ENCODE measurements around the gene ARHGAP32. TPM values are rescaled to one million over a fixed set of nuclear protein-coding genes. Genes with fewer than 3 reads are reported as not detected.

ARHGAP32 gene
- total RNA-seq, 1 experiment from 2014 or later, result 27.8 TPM

DNA sequence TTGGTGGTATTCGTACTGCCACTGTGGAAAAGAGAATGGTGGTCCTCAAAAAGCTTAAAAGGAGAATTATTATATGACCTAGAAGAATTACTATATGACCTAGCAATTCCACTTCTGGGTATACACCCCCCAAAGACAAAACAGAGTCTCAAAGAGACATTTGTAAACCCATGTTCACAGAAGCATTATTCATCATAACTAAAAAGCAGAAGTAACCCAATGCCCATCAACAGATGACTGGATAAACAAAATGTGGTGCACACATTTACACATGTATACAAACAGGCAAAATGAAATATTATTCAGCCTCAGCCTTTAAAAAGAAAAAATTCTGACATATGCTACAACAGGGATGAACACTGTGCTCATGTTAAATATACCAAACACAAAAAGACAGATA, 89.4 kb downstream of the ARHGAP32 start:
- Histone ChIP-seq H3K4me3 (replicated peaks in 1 of 2; ENCODE audit: low read depth in 1 of 2, low read length in 2 of 2) (no peak overlapping the region), H3K27me3 (ENCODE audit: insufficient read depth, low read length) (no peaks in the 10 kb centered on the region), H2AFZ (ENCODE audit: low read depth, low read length, poor library complexity, severe bottlenecking) (no peak overlapping the region), H3K36me3 (ENCODE audit: control insufficient read depth in 1 of 2, insufficient read depth in 2 of 2, low read length in 2 of 2) (0 out of 4 replicates have a peak, but pooled peaks cover 0 to 3% of the 10 kb centered on the region in 2 experiments), H3K4me1 (ENCODE audit: control insufficient read depth in 1 of 2, insufficient read depth in 2 of 2, low read length in 2 of 2) (no peaks in the 10 kb centered on the region), H3K4me2 (ENCODE audit: low read length) (no peak overlapping the region), H3K79me2 (ENCODE audit: insufficient read depth, low read length) (no peaks in the 10 kb centered on the region), H3K9me3 (ENCODE audit: control insufficient read depth in 1 of 2, insufficient read depth in 1 of 2, low read depth in 1 of 2, low read length in 2 of 2) (peaks cover 4 to 6% of the 10 kb centered on the region in 2 experiments; a peak in 1 of 4 replicates), H3K27ac (ENCODE audit: low read depth, low read length) (no peak overlapping the region), H4K20me1 (ENCODE audit: insufficient read depth) (no peaks in the 10 kb centered on the region), H3K9me2 (ENCODE audit: insufficient read depth) (no peaks in the 10 kb centered on the region), H3K9ac (ENCODE audit: low read length) (no peak overlapping the region)
- CTCF ChIA-PET, result no interaction called here
- POLR2A ChIA-PET, result no interaction called here
- TF ChIP-seq FOSL1 (IDR thresholded peaks at IDR 0.05; ENCODE audit: low read depth) (no peak), POLR2AphosphoS5 (IDR thresholded peaks at IDR 0.05; ENCODE audit: low read depth, low read length) (no peak), EZH2 (IDR thresholded peaks at IDR 0.05) (no peak), YY1 (IDR thresholded peaks at IDR 0.05; ENCODE audit: extremely low read depth, insufficient replicate concordance, low read depth, low read length) (no peak), SRF (IDR thresholded peaks at IDR 0.05; ENCODE audit: low read depth) (no peak), CEBPB (IDR thresholded peaks at IDR 0.05; ENCODE audit: low read depth) (no peak)
- DNase-seq (ENCODE audit: low read depth, low spot score) (no peak), ATAC-seq (no peak)
- RAD21 ChIA-PET (ENCODE audit: low non-redundant PET in 1 of 2, low total read pairs in 2 of 2, uncharacterized antibody in 2 of 2, unreplicated experiment in 2 of 2), result no interaction called here
- no TSS peak for BruUV-seq (replicated peaks)
- intact Hi-C loops (cut with micrococcal nuclease), result no loop called here

DNA sequence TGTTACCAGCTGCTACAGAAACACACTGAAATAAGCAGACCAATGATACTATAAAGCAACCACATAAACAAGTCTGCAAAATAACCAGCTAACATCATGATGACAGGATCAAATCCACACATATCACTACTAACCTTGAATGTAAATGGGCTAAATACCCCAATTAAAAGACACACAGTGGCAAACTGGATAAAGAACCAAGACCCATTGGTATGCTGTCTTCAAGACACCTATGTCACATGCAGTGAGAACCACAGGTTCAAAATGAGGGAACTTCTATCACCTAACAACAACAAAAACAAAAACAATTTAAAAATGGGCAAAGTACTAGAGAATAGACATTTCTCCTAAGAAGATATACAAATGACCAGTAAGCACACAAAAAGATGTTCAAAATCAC, 89.9 kb downstream of the ARHGAP32 start:
- RAD21 ChIA-PET (ENCODE audit: low non-redundant PET in 1 of 2, low total read pairs in 2 of 2, uncharacterized antibody in 2 of 2, unreplicated experiment in 2 of 2), result no interaction called here
- Histone ChIP-seq H4K20me1 (ENCODE audit: insufficient read depth) (no peaks in the 10 kb centered on the region), H3K9ac (ENCODE audit: low read length) (no peak overlapping the region), H3K4me3 (replicated peaks in 1 of 2; ENCODE audit: low read depth in 1 of 2, low read length in 2 of 2) (no peak overlapping the region), H3K4me2 (ENCODE audit: low read length) (no peak overlapping the region), H3K79me2 (ENCODE audit: insufficient read depth, low read length) (no peaks in the 10 kb centered on the region), H3K36me3 (ENCODE audit: control insufficient read depth in 1 of 2, insufficient read depth in 2 of 2, low read length in 2 of 2) (0 out of 4 replicates have a peak, but pooled peaks cover 0 to 3% of the 10 kb centered on the region in 2 experiments), H3K27ac (ENCODE audit: low read depth, low read length) (no peak overlapping the region), H3K27me3 (ENCODE audit: insufficient read depth, low read length) (no peaks in the 10 kb centered on the region), H3K9me2 (ENCODE audit: insufficient read depth) (no peaks in the 10 kb centered on the region), H2AFZ (ENCODE audit: low read depth, low read length, poor library complexity, severe bottlenecking) (no peak overlapping the region), H3K9me3 (ENCODE audit: control insufficient read depth in 1 of 2, insufficient read depth in 1 of 2, low read depth in 1 of 2, low read length in 2 of 2) (peaks cover 4 to 7% of the 10 kb centered on the region in 2 experiments; a peak in 1 of 4 replicates), H3K4me1 (ENCODE audit: control insufficient read depth in 1 of 2, insufficient read depth in 2 of 2, low read length in 2 of 2) (no peaks in the 10 kb centered on the region)
- POLR2A ChIA-PET, result no interaction called here
- DNase-seq (ENCODE audit: low read depth, low spot score) (no peak), ATAC-seq (no peak)
- BruUV-seq (replicated peaks), result no TSS peak
- no peak for TF ChIP-seq SP1 (IDR thresholded peaks at IDR 0.05; ENCODE audit: low read depth)
- no peak for TF ChIP-seq ELF1 (IDR thresholded peaks at IDR 0.05; ENCODE audit: borderline replicate concordance, low read depth)
- TF ChIP-seq FOSL1 (IDR thresholded peaks at IDR 0.05; ENCODE audit: low read depth), result no peak
- no peak for TF ChIP-seq RAD21 (IDR thresholded peaks at IDR 0.05; ENCODE audit: low read depth)
- no peak for TF ChIP-seq CBX3 (IDR thresholded peaks at IDR 0.05; ENCODE audit: low read depth)
- TF ChIP-seq, protein P1, sequence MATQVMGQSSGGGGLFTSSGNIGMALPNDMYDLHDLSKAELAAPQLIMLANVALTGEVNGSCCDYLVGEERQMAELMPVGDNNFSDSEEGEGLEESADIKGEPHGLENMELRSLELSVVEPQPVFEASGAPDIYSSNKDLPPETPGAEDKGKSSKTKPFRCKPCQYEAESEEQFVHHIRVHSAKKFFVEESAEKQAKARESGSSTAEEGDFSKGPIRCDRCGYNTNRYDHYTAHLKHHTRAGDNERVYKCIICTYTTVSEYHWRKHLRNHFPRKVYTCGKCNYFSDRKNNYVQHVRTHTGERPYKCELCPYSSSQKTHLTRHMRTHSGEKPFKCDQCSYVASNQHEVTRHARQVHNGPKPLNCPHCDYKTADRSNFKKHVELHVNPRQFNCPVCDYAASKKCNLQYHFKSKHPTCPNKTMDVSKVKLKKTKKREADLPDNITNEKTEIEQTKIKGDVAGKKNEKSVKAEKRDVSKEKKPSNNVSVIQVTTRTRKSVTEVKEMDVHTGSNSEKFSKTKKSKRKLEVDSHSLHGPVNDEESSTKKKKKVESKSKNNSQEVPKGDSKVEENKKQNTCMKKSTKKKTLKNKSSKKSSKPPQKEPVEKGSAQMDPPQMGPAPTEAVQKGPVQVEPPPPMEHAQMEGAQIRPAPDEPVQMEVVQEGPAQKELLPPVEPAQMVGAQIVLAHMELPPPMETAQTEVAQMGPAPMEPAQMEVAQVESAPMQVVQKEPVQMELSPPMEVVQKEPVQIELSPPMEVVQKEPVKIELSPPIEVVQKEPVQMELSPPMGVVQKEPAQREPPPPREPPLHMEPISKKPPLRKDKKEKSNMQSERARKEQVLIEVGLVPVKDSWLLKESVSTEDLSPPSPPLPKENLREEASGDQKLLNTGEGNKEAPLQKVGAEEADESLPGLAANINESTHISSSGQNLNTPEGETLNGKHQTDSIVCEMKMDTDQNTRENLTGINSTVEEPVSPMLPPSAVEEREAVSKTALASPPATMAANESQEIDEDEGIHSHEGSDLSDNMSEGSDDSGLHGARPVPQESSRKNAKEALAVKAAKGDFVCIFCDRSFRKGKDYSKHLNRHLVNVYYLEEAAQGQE (IDR thresholded peaks at IDR 0.05; ENCODE audit: low read depth), result no peak
- no peak for TF ChIP-seq POLR2A (IDR thresholded peaks at IDR 0.05; ENCODE audit: borderline replicate concordance, extremely low read depth, insufficient read depth, insufficient read length)
- no peak for TF ChIP-seq TCF7L2 (IDR thresholded peaks at IDR 0.05; ENCODE audit: borderline replicate concordance, extremely low read depth, insufficient read depth, insufficient read length)
- TF ChIP-seq, protein P2, sequence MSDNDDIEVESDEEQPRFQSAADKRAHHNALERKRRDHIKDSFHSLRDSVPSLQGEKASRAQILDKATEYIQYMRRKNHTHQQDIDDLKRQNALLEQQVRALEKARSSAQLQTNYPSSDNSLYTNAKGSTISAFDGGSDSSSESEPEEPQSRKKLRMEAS (IDR thresholded peaks at IDR 0.05), result no peak
- TF ChIP-seq SRF (IDR thresholded peaks at IDR 0.05; ENCODE audit: low read depth), result no peak
- no peak for TF ChIP-seq EZH2phosphoT487 (IDR thresholded peaks at IDR 0.05; ENCODE audit: borderline replicate concordance)
- TF ChIP-seq CEBPB (IDR thresholded peaks at IDR 0.05; ENCODE audit: low read depth), result no peak
- TF ChIP-seq ZNF274 (IDR thresholded peaks at IDR 0.05; ENCODE audit: low read depth, low read length), result no peak
- TF ChIP-seq, protein P3, sequence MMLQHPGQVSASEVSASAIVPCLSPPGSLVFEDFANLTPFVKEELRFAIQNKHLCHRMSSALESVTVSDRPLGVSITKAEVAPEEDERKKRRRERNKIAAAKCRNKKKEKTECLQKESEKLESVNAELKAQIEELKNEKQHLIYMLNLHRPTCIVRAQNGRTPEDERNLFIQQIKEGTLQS (IDR thresholded peaks at IDR 0.05), result no peak
- no peak for TF ChIP-seq EZH2 (IDR thresholded peaks at IDR 0.05)
- TF ChIP-seq POLR2AphosphoS5 (IDR thresholded peaks at IDR 0.05; ENCODE audit: low read depth, low read length), result no peak
- TF ChIP-seq JUND (IDR thresholded peaks at IDR 0.05), result no peak
- intact Hi-C loops (cut with micrococcal nuclease), result no loop called here
- CTCF ChIA-PET, result no interaction called here
